DMS 273 (cell line): Measurements from ENCODE around the gene IFITM2.
"Not testable (repeated sequence)": the region's sequence is repeated elsewhere in the genome, so short reads cannot be mapped to it uniquely, and the experiment has no call there.

Experiments used
- DNase-seq: peaks from one replicate; lab custom pipeline; 2025; ENCODE audit not compliant: unreplicated experiment; lab: John Stamatoyannopoulos, UW

IFITM2 gene

DNA sequence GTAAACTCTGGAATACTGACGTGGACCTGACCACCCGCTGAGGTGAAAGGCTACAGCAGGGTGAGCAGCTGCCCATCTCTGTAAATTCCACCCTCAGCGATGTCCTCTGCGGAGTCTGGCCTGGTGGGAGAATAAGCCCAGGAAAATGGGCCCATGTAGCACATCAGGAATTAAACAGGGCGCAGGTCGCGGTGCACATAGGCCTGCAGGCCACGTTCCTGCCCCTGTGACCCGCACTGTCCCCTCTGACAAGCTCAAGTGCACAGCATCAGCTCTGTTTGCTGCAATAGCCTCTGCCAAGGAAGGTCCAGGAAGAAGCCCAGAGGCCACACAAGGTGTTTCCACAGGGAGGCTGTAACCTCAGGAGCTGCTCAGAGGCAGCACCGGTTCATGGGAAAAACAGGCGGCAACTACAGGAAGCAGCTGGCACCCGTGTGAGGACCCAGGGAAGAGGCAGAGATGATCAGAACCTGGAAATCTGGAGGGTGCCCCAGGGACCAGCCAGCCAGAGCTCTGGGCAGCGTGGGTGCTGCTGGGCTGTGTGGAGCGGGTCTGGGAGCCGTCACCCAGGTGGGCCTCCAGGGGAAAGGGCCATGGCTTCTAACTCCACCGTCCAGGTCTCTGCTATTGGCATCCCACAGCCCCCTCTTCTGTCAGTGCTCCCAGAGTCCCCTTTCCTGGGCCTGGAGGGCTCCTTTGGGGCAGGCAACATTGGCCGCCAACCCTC, 808 bp upstream of the IFITM2 start:
- no peak for DNase-seq

DNA sequence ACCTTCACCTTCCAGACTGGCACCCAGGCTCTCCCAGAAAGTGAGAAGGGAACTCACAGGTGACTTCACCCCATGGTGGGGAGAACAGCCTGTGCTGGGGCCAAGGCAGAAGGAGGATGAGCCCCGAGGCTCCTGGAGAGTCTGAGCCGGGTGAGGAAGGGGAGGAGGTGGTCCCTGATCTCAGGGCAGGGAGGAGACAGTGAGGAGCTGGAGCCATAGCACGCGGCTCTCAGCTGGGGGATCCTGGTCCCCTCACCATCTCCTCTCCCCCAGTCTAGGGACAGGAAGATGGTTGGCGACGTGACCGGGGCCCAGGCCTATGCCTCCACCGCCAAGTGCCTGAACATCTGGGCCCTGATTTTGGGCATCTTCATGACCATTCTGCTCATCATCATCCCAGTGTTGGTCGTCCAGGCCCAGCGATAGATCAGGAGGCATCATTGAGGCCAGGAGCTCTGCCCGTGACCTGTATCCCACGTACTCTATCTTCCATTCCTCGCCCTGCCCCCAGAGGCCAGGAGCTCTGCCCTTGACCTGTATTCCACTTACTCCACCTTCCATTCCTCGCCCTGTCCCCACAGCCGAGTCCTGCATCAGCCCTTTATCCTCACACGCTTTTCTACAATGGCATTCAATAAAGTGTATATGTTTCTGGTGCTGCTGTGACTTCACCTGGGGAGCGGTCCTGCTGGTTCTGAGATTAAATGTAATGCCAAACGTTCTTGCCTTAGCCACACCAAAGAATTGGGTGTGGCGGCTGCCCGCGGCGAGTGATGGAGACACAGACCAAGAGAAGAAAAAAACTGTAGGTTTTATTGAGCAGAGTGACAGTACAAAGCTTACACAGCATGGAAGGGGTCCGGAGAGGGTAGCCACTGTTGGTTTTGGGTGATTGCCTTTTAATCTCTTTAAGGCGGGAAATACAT, 1.4 kb downstream of the IFITM2 start:
- not testable (repeated sequence) for DNase-seq

DNA sequence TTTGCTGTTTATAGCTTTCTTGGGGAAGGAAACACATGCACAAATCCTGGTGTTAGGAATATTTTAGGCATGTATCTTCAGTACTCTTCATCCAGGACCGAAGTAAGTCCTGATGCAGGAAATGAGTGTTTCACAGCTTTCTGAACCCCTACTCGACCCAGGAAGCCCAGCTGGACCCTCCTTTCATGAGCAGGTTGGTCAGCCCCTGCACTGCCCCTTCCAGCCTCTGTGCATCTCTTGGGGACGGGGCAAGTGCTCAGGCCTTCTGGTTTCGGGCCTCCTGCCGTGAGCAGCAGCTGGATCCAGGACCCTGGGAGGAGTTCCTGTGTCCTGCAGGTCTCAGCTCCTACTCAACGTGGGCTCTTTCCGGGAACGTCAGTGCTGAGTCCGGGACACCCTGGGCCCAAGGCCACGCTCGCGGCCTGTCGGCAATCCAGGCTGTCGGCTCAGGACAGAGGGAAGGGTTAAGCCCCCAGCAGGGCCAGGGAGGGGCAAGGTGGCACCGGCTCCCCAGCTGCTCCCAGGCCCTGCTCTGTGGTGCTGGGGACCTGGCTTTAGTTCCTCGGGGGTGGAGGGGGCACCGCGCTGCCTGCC, 2.5 kb downstream of the IFITM2 start:
- DNase-seq, result not testable (repeated sequence)

- not testable (repeated sequence) for DNase-seq
Measured at GRCh38 chr11:311013-311748, 3.6 kb downstream of the IFITM2 start.

GRCh38 chr11:312092-312816, 4.6 kb downstream of the IFITM2 start:
- DNase-seq, result no peak

GRCh38 chr11:313304-313786, 5.7 kb downstream of the IFITM2 start:
- no peak for DNase-seq

DNA sequence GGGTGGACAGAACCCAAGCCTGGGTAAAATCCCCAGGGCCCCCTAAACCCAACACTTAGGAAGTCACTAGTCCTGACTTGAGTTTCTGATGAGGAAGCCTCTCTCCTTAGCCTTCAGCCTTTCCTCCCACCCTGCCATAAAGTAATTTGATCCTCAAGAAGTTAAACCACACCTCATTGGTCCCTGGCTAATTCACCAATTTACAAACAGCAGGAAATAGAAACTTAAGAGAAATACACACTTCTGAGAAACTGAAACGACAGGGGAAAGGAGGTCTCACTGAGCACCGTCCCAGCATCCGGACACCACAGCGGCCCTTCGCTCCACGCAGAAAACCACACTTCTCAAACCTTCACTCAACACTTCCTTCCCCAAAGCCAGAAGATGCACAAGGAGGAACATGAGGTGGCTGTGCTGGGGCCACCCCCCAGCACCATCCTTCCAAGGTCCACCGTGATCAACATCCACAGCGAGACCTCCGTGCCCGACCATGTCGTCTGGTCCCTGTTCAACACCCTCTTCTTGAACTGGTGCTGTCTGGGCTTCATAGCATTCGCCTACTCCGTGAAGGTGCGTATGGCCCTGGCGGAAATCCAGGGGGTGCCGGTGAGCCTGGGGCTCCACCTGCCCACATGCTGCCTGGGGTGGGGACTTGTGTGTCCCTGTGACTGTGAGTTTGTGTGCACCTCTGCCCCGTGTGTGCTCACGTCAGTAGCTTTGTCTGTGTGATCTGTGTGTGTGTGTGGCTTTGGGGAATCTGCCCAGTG, 6.4 kb downstream of the IFITM2 start, which contains the start of gene IFITM1:
IFITM1 (plus strand) TSS at position 254 of the 767 bp plus-strand sequence; CDS start at position 385, 131 bp downstream.
- DNase-seq, result peak; percentile 27

GRCh38 chr11:314554-314875, 6.9 kb downstream of the IFITM2 start:
- DNase-seq, result not testable (repeated sequence)

DNA sequence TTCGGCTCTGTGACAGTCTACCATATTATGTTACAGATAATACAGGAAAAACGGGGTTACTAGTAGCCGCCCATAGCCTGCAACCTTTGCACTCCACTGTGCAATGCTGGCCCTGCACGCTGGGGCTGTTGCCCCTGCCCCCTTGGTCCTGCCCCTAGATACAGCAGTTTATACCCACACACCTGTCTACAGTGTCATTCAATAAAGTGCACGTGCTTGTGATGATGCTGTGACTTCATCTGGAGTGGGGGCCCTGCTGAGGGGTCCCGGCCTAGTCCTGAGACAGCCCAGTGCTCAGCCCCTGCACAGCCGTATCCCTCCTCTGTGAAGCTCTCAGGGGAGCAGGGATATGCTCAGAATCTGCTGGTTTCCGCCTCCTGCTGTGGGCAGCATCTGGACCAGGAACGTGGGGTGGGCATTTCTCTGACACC, 7.5 kb downstream of the IFITM2 start:
- no peak for DNase-seq

DNA sequence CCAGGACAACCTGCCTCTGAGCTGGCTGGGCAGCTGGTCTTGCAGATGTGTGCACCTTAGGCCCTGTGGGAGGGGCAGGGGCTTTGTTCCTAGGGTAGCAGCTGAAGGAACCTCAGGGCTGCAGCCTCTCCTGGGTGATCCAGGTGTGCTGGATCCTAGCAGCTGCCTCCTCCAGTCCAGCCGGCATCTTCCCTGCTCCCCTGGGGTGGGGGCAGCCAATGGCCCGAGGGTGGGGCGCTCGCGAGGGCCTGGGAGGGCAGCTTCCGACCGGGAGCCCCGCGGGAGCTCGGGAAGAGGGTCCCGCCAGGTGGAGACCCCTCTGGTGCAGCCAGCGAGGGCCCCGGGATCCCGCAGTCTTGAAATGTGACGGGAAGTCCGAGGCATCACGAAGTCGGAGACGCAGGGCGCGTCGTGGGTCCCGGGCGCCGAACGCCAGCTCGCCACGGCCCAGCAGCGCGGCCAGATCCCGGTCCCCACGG, 7.9 kb downstream of the IFITM2 start:
- DNase-seq, result no peak

DNA sequence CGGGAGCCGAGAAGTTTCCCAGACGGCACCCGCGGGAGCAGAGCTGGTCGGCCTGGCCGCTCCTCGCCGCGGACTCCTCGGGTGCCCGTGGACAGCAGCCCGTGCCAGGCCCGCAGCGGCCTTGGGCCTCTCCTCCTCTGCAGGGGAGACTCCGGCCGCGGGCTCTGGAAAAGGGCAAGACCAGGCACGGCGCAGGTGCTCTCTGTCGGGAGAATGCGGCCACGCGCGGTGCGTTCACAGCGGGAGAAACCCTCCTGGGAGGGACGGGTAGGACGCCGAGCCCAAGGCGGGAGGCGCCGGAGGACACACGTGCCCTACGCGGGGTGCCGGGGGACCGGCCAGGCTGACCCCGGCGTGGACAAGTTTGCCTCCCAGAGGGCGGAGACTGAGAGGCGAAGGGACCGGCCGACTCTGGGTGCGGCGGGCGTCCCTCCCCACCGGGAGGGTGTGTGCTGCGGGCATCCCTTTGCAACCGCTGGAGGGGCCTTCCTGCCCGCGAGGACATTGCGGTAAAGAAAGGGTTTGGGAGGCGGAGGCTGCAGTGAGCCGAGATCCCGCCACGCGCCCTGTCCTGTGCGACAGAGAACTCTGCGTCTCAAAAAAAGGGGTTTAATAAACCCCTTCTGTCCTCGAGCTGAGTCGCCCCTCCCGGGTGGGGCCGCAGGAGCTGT, 8.6 kb downstream of the IFITM2 start:
- DNase-seq, result no peak

DNA sequence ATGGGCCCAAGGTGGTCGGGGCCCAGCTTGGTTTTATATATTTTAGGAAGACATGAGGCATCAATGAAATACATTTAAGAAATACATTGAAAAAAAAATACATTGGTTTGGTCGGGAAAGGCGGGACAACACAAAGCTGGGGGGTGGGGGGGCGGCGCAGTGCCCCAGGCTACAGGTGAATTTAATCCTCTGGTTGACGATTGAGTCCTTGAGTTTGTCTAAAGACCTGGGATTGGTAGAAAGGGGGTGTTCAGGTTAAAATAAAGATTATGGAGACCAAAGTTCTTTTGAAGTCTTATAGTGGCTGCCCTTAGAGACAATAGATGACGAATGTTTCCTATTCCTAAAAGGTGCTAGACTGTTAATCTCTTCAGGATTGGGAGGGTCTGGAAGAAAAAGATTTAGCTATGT, 9.3 kb downstream of the IFITM2 start:
- no peak for DNase-seq

DNA sequence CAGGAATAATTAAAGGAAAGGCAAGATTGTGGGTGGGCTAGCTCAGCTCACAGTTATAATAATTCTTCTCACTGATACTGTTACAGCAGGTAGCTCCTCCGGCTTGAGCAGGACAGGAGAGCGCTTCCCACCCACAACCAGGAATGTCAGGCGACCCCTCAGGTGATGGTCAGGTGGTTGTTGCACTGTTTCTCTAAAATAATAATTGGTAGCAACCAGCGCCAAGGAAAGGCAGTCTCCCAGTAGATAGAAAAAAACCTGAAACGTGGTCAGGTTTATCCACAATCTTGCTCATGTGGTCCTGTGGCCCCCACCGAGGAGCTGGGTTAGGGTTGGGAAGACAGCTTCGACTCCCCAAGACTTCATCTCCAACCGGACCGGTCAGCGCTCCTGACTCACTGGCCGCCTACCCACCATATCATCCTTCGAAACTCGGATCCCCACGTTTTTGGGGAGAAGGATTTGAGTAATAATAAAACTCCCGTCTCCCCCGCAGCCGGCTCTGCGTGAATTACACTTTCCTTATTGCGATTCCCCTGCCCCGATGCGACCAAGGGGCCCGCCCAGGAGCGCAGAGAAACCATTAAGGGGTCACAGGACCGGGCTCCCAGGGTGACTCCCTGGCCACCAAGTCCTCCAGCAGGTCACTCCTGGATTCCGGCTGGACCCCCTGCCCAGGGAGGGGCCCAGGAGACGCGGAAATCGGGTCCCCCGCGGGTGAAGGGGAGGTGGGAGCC, 10.2 kb downstream of the IFITM2 start:
- not testable (repeated sequence) for DNase-seq

- not testable (repeated sequence) for DNase-seq
Measured at GRCh38 chr11:318405-319120, 10.9 kb downstream of the IFITM2 start.

- not testable (repeated sequence) for DNase-seq
Measured at GRCh38 chr11:319121-319887, 11.7 kb downstream of the IFITM2 start.

- not testable (repeated sequence) for DNase-seq
Measured at GRCh38 chr11:319888-320273, 12.3 kb downstream of the IFITM2 start.

DNA sequence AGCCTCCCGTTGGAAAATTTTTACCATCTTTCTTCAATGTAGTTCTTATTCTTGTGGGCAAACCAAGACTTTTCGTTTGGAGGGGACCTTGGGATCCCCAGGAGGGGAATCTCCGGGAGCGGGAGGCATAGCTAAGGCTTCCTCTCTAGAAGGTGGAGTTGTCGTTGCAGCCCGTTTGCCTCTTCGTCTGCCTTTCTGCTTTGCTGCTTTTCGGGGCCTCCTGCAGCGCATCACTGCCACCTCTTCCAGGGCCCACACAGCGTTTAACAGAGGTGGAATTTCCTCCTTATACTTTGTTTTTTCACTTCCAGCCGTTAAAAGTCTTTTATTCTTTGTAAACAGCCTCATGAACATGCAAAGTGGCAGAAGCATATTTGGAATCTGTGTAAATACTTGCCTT, 16.5 kb downstream of the IFITM2 start:
- no peak for DNase-seq
